ENCODE measurements around the gene MFAP2.

The MFAP2 gene

GRCh38 chr1:16980473-16981268 lies at the start of gene MFAP2:
TSS of gene MFAP2 (minus strand) at chr1:16980620. CDS start at chr1:16978273, 2,347 bp downstream.
- no peak for DNase-seq

- no peak for DNase-seq
Measured at GRCh38 chr1:17030206-17030605, 49.8 kb upstream of the MFAP2 start.

- DNase-seq, result no peak
Measured at GRCh38 chr1:17028662-17029188, 48.3 kb upstream of the MFAP2 start.

GRCh38 chr1:17027900-17028299 lies 47.5 kb upstream of the MFAP2 start:
- no peak for DNase-seq

GRCh38 chr1:17027403-17027802 lies 47.0 kb upstream of the MFAP2 start:
- no peak for DNase-seq

- no peak for DNase-seq
Measured at GRCh38 chr1:17024721-17025120, 44.3 kb upstream of the MFAP2 start.

GRCh38 chr1:17023573-17023972 lies 43.2 kb upstream of the MFAP2 start:
- no peak for DNase-seq

GRCh38 chr1:17023102-17023501 lies 42.7 kb upstream of the MFAP2 start:
- DNase-seq, result no peak

- no peak for DNase-seq
Measured at GRCh38 chr1:17021896-17022295, 41.5 kb upstream of the MFAP2 start.

- no peak for DNase-seq
Measured at GRCh38 chr1:17020502-17020901, 40.1 kb upstream of the MFAP2 start.

GRCh38 chr1:17018849-17019248 lies 38.4 kb upstream of the MFAP2 start:
- no peak for DNase-seq

- DNase-seq, result no peak
Measured at GRCh38 chr1:17017435-17017834, 37.0 kb upstream of the MFAP2 start.

GRCh38 chr1:17016317-17016661 lies 35.9 kb upstream of the MFAP2 start:
- no peak for DNase-seq

GRCh38 chr1:17014671-17015567 lies 34.5 kb upstream of the MFAP2 start:
- no peak for DNase-seq

GRCh38 chr1:17013491-17014320 lies 33.3 kb upstream of the MFAP2 start:
- peak in 1 of 2 donors; percentile 25 for DNase-seq

- DNase-seq, result no peak
Measured at GRCh38 chr1:17012775-17013490, 32.5 kb upstream of the MFAP2 start.

- DNase-seq, result peak; percentile 81 to 82
Measured at GRCh38 chr1:17011439-17012307, 31.3 kb upstream of the MFAP2 start, which contains the start of gene ATP13A2. TSS of gene ATP13A2 (minus strand) at chr1:17011928. CDS start at chr1:17011738, 190 bp downstream.

- no peak for DNase-seq
Measured at GRCh38 chr1:17011092-17011438, 30.6 kb upstream of the MFAP2 start.

- DNase-seq, result no peak
Measured at GRCh38 chr1:17009706-17010105, 29.3 kb upstream of the MFAP2 start.

GRCh38 chr1:17008208-17008855 lies 27.9 kb upstream of the MFAP2 start:
- DNase-seq, result no peak

GRCh38 chr1:17007121-17007520 lies 26.7 kb upstream of the MFAP2 start:
- no peak for DNase-seq

Measured in CD4-positive, alpha-beta T cell treated with Interleukin-4 for 1 hour (primary cell).